K562 (cell line): Measurements from ENCODE around the gene VAC14. TPM values are rescaled to one million over a fixed set of nuclear protein-coding genes. Genes with fewer than 3 reads are reported as not detected.

ENCODE experiments used
- ATAC-seq: fragments of 200-7000 bp; cut with Tn5 transposase; 3 replicates; pipeline ENCODE4 v1.9.1; 2020; ENCODE audit warnings: moderate library complexity
- BruUV-seq: library from RNA; stranded (reverse); fragments of 400-500 nt; replicated peaks from 2 replicates; lab custom pipeline; 2021; lab: Mats Ljungman, UMichigan
- CTCF ChIA-PET: fragments of 300-600 bp; formaldehyde crosslinking; extraction: SDS; loops from one replicate; lab custom pipeline; 2021; ENCODE audit warnings: low intra/inter-chr PET ratio; lab: Yijun Ruan, JAX
- POLR2A ChIA-PET: fragments of 300-600, 350-650 bp; sonication (Branson Sonifier 250); formaldehyde crosslinking; extraction: SDS; loops from one replicate; lab custom pipeline; 2021; ENCODE audit warnings: antibody characterized with exemption, inconsistent platforms; lab: Yijun Ruan, JAX
- DNase-seq, 4 experiments: peaks; one replicate each; pipeline versions ENCODE4 v3.0.0 to v3.0.0-alpha.2; 2011 to 2018; ENCODE audit warnings: low spot score in 3 of 4, mixed read lengths in 3 of 4; ENCODE audit errors: extremely low read depth in 1 of 4
- FAIRE-seq: peaks from 2 replicates; lab custom pipeline; 2011; peaks lifted over from hg19 to GRCh38; lab: Jason Lieb, UNC
- H2AFZ ChIP-seq: 2 replicates; pipeline ENCODE4 v1.6.0; 2011; ENCODE audit warnings: low read depth, low read length, control low read depth, inconsistent platforms
- H3K27ac ChIP-seq: fragments of 200-600 bp; 3 replicates; pipeline ENCODE4 v1.8.0; 2011; ENCODE audit warnings: low read depth, mild to moderate bottlenecking, control low read depth, inconsistent platforms, low read length, moderate library complexity, mixed read lengths; ENCODE audit errors: extremely low read depth
- H3K27me3 ChIP-seq, 2 experiments: fragments of 300-600 bp in 1 of 2; 2 replicates in 1 of 2; 3 replicates in 1 of 2; pipeline versions ENCODE4 v1.6.0 to v1.8.0; 2011; ENCODE audit warnings: inconsistent platforms in 2 of 2, low read length in 2 of 2, mild to moderate bottlenecking in 1 of 2, mixed read lengths in 1 of 2, moderate library complexity in 1 of 2; ENCODE audit not compliant: control insufficient read depth in 2 of 2, insufficient read depth in 2 of 2
- H3K36me3 ChIP-seq: fragments of 300-600 bp; 3 replicates; pipeline ENCODE4 v1.8.0; 2011; ENCODE audit warnings: mild to moderate bottlenecking, low read length, inconsistent platforms; ENCODE audit not compliant: control insufficient read depth, insufficient read depth
- H3K4me1 ChIP-seq, 2 experiments: fragments of 200-600 bp in 1 of 2; replicated peaks in 1 of 2; 2 replicates in 1 of 2; 3 replicates in 1 of 2; pipeline versions ENCODE4 v1.5.1 to v1.8.0; 2011; ENCODE audit warnings: inconsistent platforms in 2 of 2, low read length in 2 of 2, mild to moderate bottlenecking in 1 of 2, mixed read lengths in 1 of 2, moderate library complexity in 1 of 2; ENCODE audit not compliant: control insufficient read depth in 2 of 2, insufficient read depth in 2 of 2
- H3K4me2 ChIP-seq: 2 replicates; pipeline ENCODE4 v1.6.1; 2011; ENCODE audit warnings: low read length, control low read depth, inconsistent platforms, mixed read lengths; ENCODE audit not compliant: insufficient read depth
- H3K4me3 ChIP-seq: fragments of 200-600 bp; sonication (generic), shearing (Covaris generic); 2 replicates; pipeline ENCODE4 v1.5.1; 2016; ENCODE audit warnings: control low read depth, inconsistent platforms
- H3K79me2 ChIP-seq: fragments of 200-600 bp; 3 replicates; pipeline ENCODE4 v1.8.0; 2011; ENCODE audit warnings: low read length, inconsistent platforms; ENCODE audit not compliant: control insufficient read depth, insufficient read depth
- H3K9ac ChIP-seq, 2 experiments: 2 replicates each; pipeline versions ENCODE4 v1.6.0 to v1.6.1; 2011; ENCODE audit warnings: low read depth in 2 of 2, low read length in 2 of 2, control low read depth in 1 of 2, inconsistent platforms in 1 of 2, mild to moderate bottlenecking in 1 of 2, mixed read lengths in 1 of 2; ENCODE audit not compliant: insufficient read depth in 1 of 2
- H3K9me1 ChIP-seq: one replicate; pipeline ENCODE4 v1.6.0; 2011; ENCODE audit warnings: inconsistent platforms, mild to moderate bottlenecking, low read length, moderate library complexity; ENCODE audit not compliant: control insufficient read depth, insufficient read depth
- H3K9me3 ChIP-seq: replicated peaks from 2 replicates; pipeline ENCODE4 v1.5.1; 2011; ENCODE audit warnings: low read depth, low read length, inconsistent platforms; ENCODE audit not compliant: control insufficient read depth, insufficient read depth
- H4K20me1 ChIP-seq: replicated peaks from 2 replicates; pipeline ENCODE4 v1.6.1; 2011; ENCODE audit warnings: low read length, inconsistent platforms, mixed read lengths; ENCODE audit not compliant: control insufficient read depth, insufficient read depth
- BRD4 ChIP-seq: fragments of 200-600 bp; sonication (generic); IDR thresholded peaks from 2 replicates; pipeline ENCODE4 v1.6.1; 2017; ENCODE audit warnings: inconsistent platforms
- CREB1 ChIP-seq, 2 experiments: sonication (generic) in 1 of 2; formaldehyde crosslinking in 1 of 2; IDR thresholded peaks; 2 replicates each; pipeline versions ENCODE4 v1.6.1 to v1.8.0; 2012 to 2022; ENCODE audit warnings: inconsistent platforms in 1 of 2, mild to moderate bottlenecking in 1 of 2, missing genetic modification reagents in 1 of 2, moderate library complexity in 1 of 2
- CXXC5 ChIP-seq: fragments of 250-450 bp; sonication (Bioruptor Pico); IDR thresholded peaks from 2 replicates; pipeline ENCODE4 v1.8.0; 2022; ENCODE audit warnings: inconsistent platforms, mild to moderate bottlenecking, moderate library complexity
- HOXB6 ChIP-seq: fragments of 250-450 bp; sonication (Bioruptor Pico); IDR thresholded peaks from 2 replicates; pipeline ENCODE4 v1.5.1; 2022; ENCODE audit warnings: mild to moderate bottlenecking, borderline replicate concordance
- PCBP1 ChIP-seq: fragments of 200-400 bp; formaldehyde crosslinking; IDR thresholded peaks from 2 replicates; pipeline ENCODE4 v1.6.1; 2018; ENCODE audit warnings: mild to moderate bottlenecking, low read depth, low read length; ENCODE audit not compliant: poor library complexity, severe bottlenecking
- ZBTB17 ChIP-seq: fragments of 450-650 bp; formaldehyde crosslinking; IDR thresholded peaks from 2 replicates; pipeline ENCODE4 v1.4.0; 2020; ENCODE audit warnings: mild to moderate bottlenecking
- ZFP1 ChIP-seq: fragments of 450-650 bp; formaldehyde crosslinking; IDR thresholded peaks from 2 replicates; pipeline ENCODE4 v1.4.0; 2020; ENCODE audit warnings: mild to moderate bottlenecking, mixed read lengths
- WGBS: fragments of 100-300 bp; shearing (Covaris generic); methylation state at CpG from one replicate; pipeline ENCODE4 v1.1.6; 2016; ENCODE audit warnings: low coverage, mixed read lengths; ENCODE audit not compliant: insufficient coverage; ENCODE audit errors: missing lambda C conversion rate; 5-methylcytosine and 5-hydroxymethylcytosine counted together
- in situ Hi-C: fragments of 300-500 bp; cut with MboI; formaldehyde crosslinking; loops from 4 replicates; pipeline ENCODE4 v1.15.0; 2018; ENCODE audit warnings: inconsistent platforms, mixed read lengths
- intact Hi-C: fragments of 100-400 bp; cut with micrococcal nuclease; formaldehyde crosslinking; loops from 2 replicates; pipeline ENCODE4 v1.14.2; 2022
- polyA plus RNA-seq, 8 experiments: library from polyadenylated mRNA; depleted of rRNA in 4 of 8; stranded (reverse) in 5 of 8; unstranded in 3 of 8; fragments of >200 nt; fragmentation: Nextera tagmentation in 2 of 8; fragmentation: Illumina TruSeq in 1 of 8; extraction: Ambion mirVana in 2 of 8; extraction: Trizol in 1 of 8; gene quantifications; 2 replicates each; pipeline versions ENCODE4 v1.2.1 to v1.2.3, GENCODE V29; 2011 to 2014; ENCODE audit warnings: inconsistent platforms in 1 of 8, missing spikeins in 1 of 8
- total RNA-seq, 7 experiments: library from RNA; depleted of rRNA in 6 of 7; stranded (reverse); fragments of >200 nt in 6 of 7; fragmentation: Illumina TruSeq in 2 of 7; extraction: Trizol in 2 of 7; gene quantifications; 2 replicates each; pipeline versions ENCODE4 v1.2.1 to v1.2.3, GENCODE V29; 2011 to 2021; ENCODE audit warnings: low replicate concordance in 1 of 7
- TF ChIP-seq, protein P1 (sequence below): fragments of 250-450 bp; sonication (Bioruptor Pico); IDR thresholded peaks from 2 replicates; pipeline ENCODE4 v1.9.0; 2021; ENCODE audit warnings: mild to moderate bottlenecking, inconsistent platforms
- TF ChIP-seq, protein P2 (sequence below): fragments of 250-450 bp; sonication (Bioruptor Pico); IDR thresholded peaks from 2 replicates; pipeline ENCODE4 v1.8.0; 2022; ENCODE audit warnings: moderate library complexity, mild to moderate bottlenecking, inconsistent platforms
- TF ChIP-seq, protein P3 (sequence below): sonication (generic); formaldehyde crosslinking; IDR thresholded peaks from 2 replicates; pipeline ENCODE4 v1.8.1; 2023; ENCODE audit warnings: mild to moderate bottlenecking, missing genetic modification reagents

Gene VAC14
- total and polyA plus RNA-seq, 9 of the 15 experiments (the other 6 are each of a cell fraction or from before 2014, with no cell fraction given): 1.3 to 41.6 (median 26.6) TPM

DNA sequence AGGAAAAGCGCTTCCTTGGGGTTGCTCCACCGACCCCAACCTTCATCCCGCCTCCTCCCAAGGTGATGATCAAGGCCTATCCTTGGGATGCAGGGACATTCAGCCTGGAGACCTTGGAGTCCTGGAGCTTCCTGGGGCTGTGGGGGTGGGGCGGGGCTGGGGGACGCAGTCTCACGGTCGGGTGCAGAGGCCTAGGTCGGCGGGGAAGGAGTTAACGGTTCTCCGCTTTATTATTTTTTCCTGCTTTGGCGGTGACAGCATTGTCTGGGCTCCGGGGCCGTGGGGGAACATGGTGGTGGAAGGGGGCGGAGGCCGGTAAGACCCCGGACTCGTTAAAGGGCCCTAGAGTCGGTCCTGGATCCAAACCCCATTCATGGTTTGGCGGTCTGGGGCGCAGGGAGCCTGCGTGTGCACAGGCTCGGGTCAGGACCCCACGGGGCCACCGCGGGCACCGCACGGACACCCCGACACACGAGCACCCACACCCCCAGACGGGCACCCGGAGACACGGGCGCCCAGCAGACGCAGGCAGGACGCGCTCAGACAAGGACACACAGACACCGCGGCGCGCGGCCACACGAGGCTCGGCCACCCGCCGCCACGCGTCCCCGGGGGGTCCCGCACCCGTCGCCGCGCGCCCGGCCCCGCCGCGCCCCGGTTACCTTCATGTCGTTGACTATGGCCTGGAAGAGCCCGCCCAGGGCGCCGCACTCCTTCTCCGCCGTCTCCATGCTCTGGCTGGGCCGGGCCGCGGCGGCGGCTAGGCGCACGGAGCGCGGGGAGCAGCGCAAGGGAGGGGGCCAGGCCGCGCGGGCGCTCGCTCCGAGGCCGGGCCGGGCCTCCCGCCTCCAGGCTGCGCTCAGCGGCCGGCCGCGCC, 115.7 kb downstream of the VAC14 start:
- peak overlapping the region; percentile 86 for H3K4me3 ChIP-seq
- CTCF ChIA-PET: no interaction called here
- ATAC-seq (peak; percentile 54), DNase-seq (peak in 3 of 4 experiments; percentile 35 to 52 (median 35)), FAIRE-seq (no peak)
- no TSS peak for BruUV-seq
- H3K9ac ChIP-seq: peak overlapping the region; percentile 83 to 99
- WGBS: 1% methylated on average over 49 of the region's 90 CpGs
- peaks cover 10% of the 10 kb centered on the region; the same call in 1 of the 2 replicates for H4K20me1 ChIP-seq
- POLR2A ChIA-PET: interaction anchor here (0.6 kb wide), 1 partner anchor 9 kb away, joined by 4 read pairs; no protein-coding TSS in a partner anchor
- peaks cover 49% of the 10 kb centered on the region for H3K79me2 ChIP-seq
- no peaks in the 10 kb centered on the region for H3K9me1 ChIP-seq
- H3K36me3 ChIP-seq: peaks cover 38% of the 10 kb centered on the region; the same call in 1 of the 3 replicates
- in situ Hi-C loops (no loop called here), intact Hi-C loops (loop anchor here (5.0 kb wide), 2 partner anchors 52 to 87 kb away; no protein-coding TSS in a partner anchor)
- H2AFZ ChIP-seq: peak overlapping the region; percentile 59
- peak overlapping the region; percentile 82 for H3K27ac ChIP-seq
- H3K4me2 ChIP-seq: peak overlapping the region; percentile 79
- peaks cover 15 to 89% of the 10 kb centered on the region in 2 experiments for H3K4me1 ChIP-seq
- no peaks in the 10 kb centered on the region for H3K27me3 ChIP-seq
- no peaks in the 10 kb centered on the region for H3K9me3 ChIP-seq
- peak; percentile 58; the same call in 1 of the 2 replicates for TF ChIP-seq CXXC5 (CRISPR knock-in tag)
- TF ChIP-seq, protein P1, sequence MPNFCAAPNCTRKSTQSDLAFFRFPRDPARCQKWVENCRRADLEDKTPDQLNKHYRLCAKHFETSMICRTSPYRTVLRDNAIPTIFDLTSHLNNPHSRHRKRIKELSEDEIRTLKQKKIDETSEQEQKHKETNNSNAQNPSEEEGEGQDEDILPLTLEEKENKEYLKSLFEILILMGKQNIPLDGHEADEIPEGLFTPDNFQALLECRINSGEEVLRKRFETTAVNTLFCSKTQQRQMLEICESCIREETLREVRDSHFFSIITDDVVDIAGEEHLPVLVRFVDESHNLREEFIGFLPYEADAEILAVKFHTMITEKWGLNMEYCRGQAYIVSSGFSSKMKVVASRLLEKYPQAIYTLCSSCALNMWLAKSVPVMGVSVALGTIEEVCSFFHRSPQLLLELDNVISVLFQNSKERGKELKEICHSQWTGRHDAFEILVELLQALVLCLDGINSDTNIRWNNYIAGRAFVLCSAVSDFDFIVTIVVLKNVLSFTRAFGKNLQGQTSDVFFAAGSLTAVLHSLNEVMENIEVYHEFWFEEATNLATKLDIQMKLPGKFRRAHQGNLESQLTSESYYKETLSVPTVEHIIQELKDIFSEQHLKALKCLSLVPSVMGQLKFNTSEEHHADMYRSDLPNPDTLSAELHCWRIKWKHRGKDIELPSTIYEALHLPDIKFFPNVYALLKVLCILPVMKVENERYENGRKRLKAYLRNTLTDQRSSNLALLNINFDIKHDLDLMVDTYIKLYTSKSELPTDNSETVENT (CRISPR knock-in tag): peak; percentile 42; the same call in 1 of the 2 replicates
- no peak for TF ChIP-seq ZBTB17 (CRISPR knock-in tag)
- TF ChIP-seq, protein P2, sequence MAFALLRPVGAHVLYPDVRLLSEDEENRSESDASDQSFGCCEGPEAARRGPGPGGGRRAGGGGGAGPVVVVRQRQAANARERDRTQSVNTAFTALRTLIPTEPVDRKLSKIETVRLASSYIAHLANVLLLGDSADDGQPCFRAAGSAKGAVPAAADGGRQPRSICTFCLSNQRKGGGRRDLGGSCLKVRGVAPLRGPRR: no peak
- TF ChIP-seq CREB1 (IDR thresholded peaks at IDR 0.05): peak; percentile 22; the same call in 1 of the 2 replicates
- TF ChIP-seq CREB1 (CRISPR knock-in tag; IDR thresholded peaks at IDR 0.05): no peak
- TF ChIP-seq PCBP1: no peak
- TF ChIP-seq HOXB6 (CRISPR knock-in tag): no peak
- no peak for TF ChIP-seq ZFP1
- no peak for TF ChIP-seq BRD4
- TF ChIP-seq, protein P3, sequence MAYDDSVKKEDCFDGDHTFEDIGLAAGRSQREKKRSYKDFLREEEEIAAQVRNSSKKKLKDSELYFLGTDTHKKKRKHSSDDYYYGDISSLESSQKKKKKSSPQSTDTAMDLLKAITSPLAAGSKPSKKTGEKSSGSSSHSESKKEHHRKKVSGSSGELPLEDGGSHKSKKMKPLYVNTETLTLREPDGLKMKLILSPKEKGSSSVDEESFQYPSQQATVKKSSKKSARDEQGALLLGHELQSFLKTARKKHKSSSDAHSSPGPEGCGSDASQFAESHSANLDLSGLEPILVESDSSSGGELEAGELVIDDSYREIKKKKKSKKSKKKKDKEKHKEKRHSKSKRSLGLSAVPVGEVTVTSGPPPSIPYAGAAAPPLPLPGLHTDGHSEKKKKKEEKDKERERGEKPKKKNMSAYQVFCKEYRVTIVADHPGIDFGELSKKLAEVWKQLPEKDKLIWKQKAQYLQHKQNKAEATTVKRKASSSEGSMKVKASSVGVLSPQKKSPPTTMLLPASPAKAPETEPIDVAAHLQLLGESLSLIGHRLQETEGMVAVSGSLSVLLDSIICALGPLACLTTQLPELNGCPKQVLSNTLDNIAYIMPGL: 0 out of 2 replicates have a peak, but pooled peaks have one; percentile 24
